VCaP (cell line): ENCODE data around the gene ZNF487.
"Not testable (repeated sequence)": the region's sequence is repeated elsewhere in the genome, so short reads cannot be mapped to it uniquely, and the experiment has no call there.

ENCODE experiments used
- H3K27ac ChIP-seq: fragments of 450-650 bp; 2 replicates; pipeline ENCODE4 v1.5.1; 2017
- CTCF ChIP-seq: fragments of 450-650 bp; conservative IDR thresholded peaks from 2 replicates; pipeline ENCODE4 v1.5.1; 2017; ENCODE audit warnings: mild to moderate bottlenecking, moderate library complexity

Gene ZNF487

GRCh38 chr10:43448742-43449141 lies 11.8 kb downstream of the ZNF487 start:
- H3K27ac ChIP-seq = no peak overlapping the region

GRCh38 chr10:43452356-43452914 lies 15.5 kb downstream of the ZNF487 start:
- no peak for TF ChIP-seq CTCF
- no peak overlapping the region for H3K27ac ChIP-seq

More at GRCh38 chr10:43448742-43449141, 11.8 kb downstream of the ZNF487 start:
- TF ChIP-seq CTCF = no peak

- H3K27ac ChIP-seq = peak overlapping the region; percentile 90
- no peak for TF ChIP-seq CTCF
These were observed 16.4 kb downstream of the ZNF487 start for GRCh38 chr10:43453266-43453831.

GRCh38 chr10:43454025-43454424 lies 17.1 kb downstream of the ZNF487 start:
- H3K27ac ChIP-seq = peak overlapping the region; percentile 90

GRCh38 chr10:43456561-43456960 lies 19.6 kb downstream of the ZNF487 start:
- peak overlapping the region; percentile 90 for H3K27ac ChIP-seq

GRCh38 chr10:43458227-43458626 lies 21.3 kb downstream of the ZNF487 start:
- no peak for TF ChIP-seq CTCF
- H3K27ac ChIP-seq = no peak overlapping the region

- peak; percentile 81 for TF ChIP-seq CTCF
These were observed 25.0 kb downstream of the ZNF487 start for GRCh38 chr10:43461950-43462349.

GRCh38 chr10:43465086-43465735 lies 28.3 kb downstream of the ZNF487 start:
- H3K27ac ChIP-seq = not testable (repeated sequence)

More at GRCh38 chr10:43461950-43462349, 25.0 kb downstream of the ZNF487 start:
- H3K27ac ChIP-seq = no peak overlapping the region

GRCh38 chr10:43465736-43466120 lies 28.8 kb downstream of the ZNF487 start:
- H3K27ac ChIP-seq = not testable (repeated sequence)

GRCh38 chr10:43471146-43471545 lies 34.2 kb downstream of the ZNF487 start:
- no peak overlapping the region for H3K27ac ChIP-seq
- TF ChIP-seq CTCF = no peak
